Tibial nerve (tissue), 4 donors: ENCODE data around the gene SLAIN2. TPM values are rescaled to one million over a fixed set of nuclear protein-coding genes. Genes with fewer than 3 reads are reported as not detected.

ENCODE experiments used
- DNase-seq, 2 donors: peaks; one replicate each; pipeline ENCODE4 v3.0.0-alpha.2; 2019; ENCODE audit warnings: low spot score in 2 of 2
- H3K27ac ChIP-seq, 4 donors: fragments of 200-600 bp; sonication (generic) in 3 of 4; one replicate each; pipeline ENCODE4 v1.5.1; 2017 to 2019; ENCODE audit warnings: mild to moderate bottlenecking in 1 of 4
- H3K27me3 ChIP-seq, 2 donors: fragments of 200-600 bp; sonication (generic) in 1 of 2; one replicate each; pipeline versions ENCODE4 v1.5.1 to v1.6.0; 2017 to 2019
- H3K36me3 ChIP-seq, 3 donors: fragments of 200-600 bp; sonication (generic); one replicate each; pipeline ENCODE4 v1.5.1; 2018 to 2019
- H3K4me1 ChIP-seq, 4 donors: fragments of 200-600 bp; sonication (generic) in 3 of 4; one replicate each; pipeline ENCODE4 v1.5.1; 2017 to 2019
- H3K4me3 ChIP-seq, 4 donors: fragments of 200-600 bp; sonication (generic) in 3 of 4; one replicate each; pipeline ENCODE4 v1.5.1; 2017 to 2019; ENCODE audit warnings: mild to moderate bottlenecking in 1 of 4, moderate library complexity in 1 of 4
- H3K9me3 ChIP-seq, 4 donors: fragments of 200-600 bp; sonication (generic) in 3 of 4; one replicate each; pipeline ENCODE4 v1.5.1; 2017 to 2019
- CTCF ChIP-seq, 5 experiments: fragments of 200-600 bp in 3 of 5; fragments of 450-650 bp in 2 of 5; sonication (generic) in 3 of 5; IDR thresholded peaks; one replicate each; pipeline ENCODE4 v1.5.1; 2016 to 2019; ENCODE audit warnings: antibody characterized with exemption in 5 of 5, mild to moderate bottlenecking in 3 of 5, moderate library complexity in 2 of 5
- EP300 ChIP-seq, 2 donors: sonication (generic); formaldehyde crosslinking; IDR thresholded peaks; one replicate each; pipeline ENCODE4 v1.6.1; 2017; ENCODE audit warnings: antibody characterized with exemption in 2 of 2, mild to moderate bottlenecking in 1 of 2
- POLR2A ChIP-seq, 2 donors: fragments of 450-650 bp; IDR thresholded peaks; one replicate each; pipeline ENCODE4 v1.6.1; 2017; ENCODE audit warnings: antibody characterized with exemption in 2 of 2, mild to moderate bottlenecking in 2 of 2, moderate library complexity in 2 of 2
- WGBS, 2 donors: methylation state at CpG; one replicate each; pipeline ENCODE4 v1.1.5; 2018; 5-methylcytosine and 5-hydroxymethylcytosine counted together
- total RNA-seq, 4 donors: library from RNA; depleted of rRNA; stranded (reverse); fragments of >200 nt; gene quantifications; one replicate each; pipeline ENCODE4 v1.1.0, GENCODE V29; 2016

The SLAIN2 gene
- total RNA-seq, 4 donors from 2014 or later = 23.4 to 53.8 (median 33.8) TPM

GRCh38 chr4:48367016-48367415, 25.7 kb downstream of the SLAIN2 start:
- WGBS, 2 donors = 94 to 96% methylated on average over 2 of the region's 2 CpGs
- Histone ChIP-seq H3K4me1 (peaks cover 0 to 44% (median 17%) of the 10 kb centered on the region in 4 donors), H3K4me3 (no peak overlapping the region), H3K27me3 (no peaks in the 10 kb centered on the region), H3K27ac (no peak overlapping the region), H3K36me3 (no peaks in the 10 kb centered on the region), H3K9me3 (no peaks in the 10 kb centered on the region)
- no peak for DNase-seq
- TF ChIP-seq POLR2A (IDR thresholded peaks at IDR 0.05) (no peak), EP300 (IDR thresholded peaks at IDR 0.05) (no peak), CTCF (IDR thresholded peaks at IDR 0.05) (no peak)

DNA sequence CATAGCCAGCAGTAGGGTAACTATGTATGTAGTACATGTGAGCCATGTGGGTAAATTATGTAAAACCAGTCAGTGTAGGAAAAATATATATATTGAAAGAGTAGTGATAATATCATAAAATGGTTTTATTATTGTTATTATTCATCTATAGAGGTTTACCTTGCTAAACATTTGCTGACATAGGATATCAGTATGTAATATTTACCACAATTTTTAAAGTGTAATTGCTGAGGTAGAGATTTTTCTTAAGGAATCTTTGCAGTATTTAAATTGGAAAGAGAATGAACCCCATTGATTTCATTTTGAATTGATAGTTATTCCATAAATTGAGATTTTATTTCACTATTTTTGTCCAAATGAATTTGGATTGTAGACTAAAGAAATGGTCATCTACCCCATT, 27.1 kb downstream of the SLAIN2 start:
- H3K27ac ChIP-seq = no peak overlapping the region
- no peaks in the 10 kb centered on the region for H3K9me3 ChIP-seq
- DNase-seq = no peak
- H3K4me3 ChIP-seq = no peak overlapping the region
- H3K36me3 ChIP-seq = no peaks in the 10 kb centered on the region
- H3K27me3 ChIP-seq = no peaks in the 10 kb centered on the region
- H3K4me1 ChIP-seq = peaks cover 0 to 49% (median 17%) of the 10 kb centered on the region in 4 donors
- TF ChIP-seq POLR2A (IDR thresholded peaks at IDR 0.05) = no peak
- no peak for TF ChIP-seq EP300 (IDR thresholded peaks at IDR 0.05)
- no peak for TF ChIP-seq CTCF (IDR thresholded peaks at IDR 0.05)

GRCh38 chr4:48369248-48369647, 27.9 kb downstream of the SLAIN2 start:
- 22 to 32% methylated on average over 2 of the region's 2 CpGs for WGBS, 2 donors
- no peaks in the 10 kb centered on the region for H3K27me3 ChIP-seq
- no peak overlapping the region for H3K27ac ChIP-seq
- H3K36me3 ChIP-seq = peaks cover 0 to 4% (median 0%) of the 10 kb centered on the region in 3 donors
- H3K4me1 ChIP-seq = peaks cover 0 to 49% (median 17%) of the 10 kb centered on the region in 4 donors
- no peak for TF ChIP-seq POLR2A (IDR thresholded peaks at IDR 0.05)
- no peak for TF ChIP-seq EP300 (IDR thresholded peaks at IDR 0.05)
- no peak for TF ChIP-seq CTCF (IDR thresholded peaks at IDR 0.05)
- no peak overlapping the region for H3K4me3 ChIP-seq
- no peak for DNase-seq
- H3K9me3 ChIP-seq = no peaks in the 10 kb centered on the region

DNA sequence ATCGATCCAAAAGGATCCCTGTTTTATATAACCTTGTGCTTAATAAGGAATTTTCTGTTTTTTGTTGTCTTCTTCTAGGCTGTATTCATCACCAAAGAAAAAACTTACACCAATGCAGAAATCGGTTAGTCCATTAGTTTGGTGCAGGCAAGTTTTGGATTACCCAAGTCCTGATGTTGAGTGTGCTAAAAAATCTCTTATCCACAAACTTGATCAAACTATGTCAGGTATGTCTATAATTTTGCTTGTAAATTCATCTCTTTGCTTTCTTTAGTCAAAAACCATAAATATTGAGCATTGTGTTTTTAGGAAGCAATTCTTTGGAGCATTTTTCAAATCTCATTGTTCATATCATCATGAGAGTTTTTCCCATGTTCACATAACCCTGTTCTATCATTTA, 28.4 kb downstream of the SLAIN2 start:
- Histone ChIP-seq H3K27ac (no peak overlapping the region), H3K9me3 (no peaks in the 10 kb centered on the region), H3K4me3 (no peak overlapping the region), H3K4me1 (peaks cover 0 to 49% (median 17%) of the 10 kb centered on the region in 4 donors), H3K36me3 (peaks cover 0 to 4% (median 0%) of the 10 kb centered on the region in 3 donors), H3K27me3 (no peaks in the 10 kb centered on the region)
- TF ChIP-seq POLR2A (IDR thresholded peaks at IDR 0.05) (no peak), CTCF (IDR thresholded peaks at IDR 0.05) (no peak), EP300 (IDR thresholded peaks at IDR 0.05) (no peak)
- no peak for DNase-seq
- WGBS, 2 donors = 80 to 90% methylated on average over 2 of the region's 2 CpGs

GRCh38 chr4:48370260-48371134, 29.2 kb downstream of the SLAIN2 start:
- 64 to 74% methylated on average over 1 of the region's 1 CpG for WGBS, 2 donors
- no peak overlapping the region for H3K4me3 ChIP-seq
- TF ChIP-seq POLR2A (IDR thresholded peaks at IDR 0.05) (no peak), EP300 (IDR thresholded peaks at IDR 0.05) (no peak), CTCF (IDR thresholded peaks at IDR 0.05) (no peak)
- DNase-seq = no peak
- peak overlapping the region in 3 of 4 donors; percentile 0 to 31 (median 15) for H3K27ac ChIP-seq
- H3K36me3 ChIP-seq = peaks cover 0 to 5% (median 0%) of the 10 kb centered on the region in 3 donors
- no peaks in the 10 kb centered on the region for H3K9me3 ChIP-seq
- H3K4me1 ChIP-seq = peaks cover 0 to 49% (median 17%) of the 10 kb centered on the region in 4 donors
- H3K27me3 ChIP-seq = no peaks in the 10 kb centered on the region
